Measurements from ENCODE around the gene BTNL3.

BTNL3 gene

DNA sequence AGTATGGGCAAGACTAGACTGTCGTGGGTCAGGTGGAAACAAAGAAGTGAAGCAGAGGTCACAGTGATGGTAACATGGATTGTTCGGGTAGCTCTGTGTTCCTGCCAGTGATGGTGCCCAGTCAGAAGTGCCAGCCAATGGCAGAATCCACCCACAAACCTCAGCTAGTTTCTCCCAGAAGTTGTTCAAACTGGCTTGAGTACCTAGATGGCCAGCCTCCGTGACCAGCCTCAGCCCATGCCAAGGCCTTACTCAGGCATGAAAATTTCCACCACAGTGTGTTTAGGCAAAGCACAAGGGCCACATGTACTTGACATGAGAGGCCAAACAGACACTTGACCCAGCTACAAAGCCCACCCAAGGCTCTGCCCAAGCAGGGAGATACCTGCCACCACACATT lies 32.0 kb downstream of the BTNL3 start:
- no peak for FAIRE-seq
- no peak for DNase-seq (ENCODE audit: low spot score)

DNA sequence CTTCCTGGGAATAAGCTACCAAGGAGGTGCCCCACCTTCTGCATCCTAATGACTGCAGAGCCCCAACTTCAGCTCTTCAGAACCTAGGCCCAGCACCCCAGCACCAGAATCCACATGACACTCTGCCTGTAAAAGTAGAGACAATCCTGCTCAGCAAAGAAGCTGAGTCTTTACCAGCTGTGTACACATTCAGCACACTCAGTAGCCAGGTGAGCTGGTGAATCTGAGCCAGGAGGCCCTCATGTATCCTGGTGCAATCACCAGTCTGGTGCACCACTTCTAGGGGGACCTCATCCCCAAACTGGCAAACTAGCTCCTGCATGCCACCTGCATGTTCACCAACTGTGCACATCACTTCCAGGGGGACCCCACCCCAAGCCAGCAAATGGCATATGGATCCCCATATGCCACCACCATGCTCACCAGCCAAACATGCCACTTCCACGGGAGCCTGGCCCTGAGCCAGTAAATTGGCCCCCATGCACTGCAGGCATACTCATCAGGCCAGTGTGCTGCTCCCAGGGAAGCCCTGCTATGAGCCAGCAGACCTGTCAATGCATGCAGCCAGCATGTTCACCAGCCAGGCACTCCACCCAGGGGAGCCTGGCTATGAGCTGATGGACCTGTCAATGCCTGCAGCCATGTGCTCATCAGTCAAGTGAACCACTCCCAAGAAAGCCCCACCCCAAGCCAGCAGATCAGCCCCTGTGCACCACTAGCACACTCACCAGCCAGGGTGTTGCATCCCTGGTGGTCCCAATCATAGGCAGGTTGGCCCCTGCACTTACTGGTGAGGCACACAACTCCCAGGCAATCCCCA lies 35.8 kb downstream of the BTNL3 start:
- DNase-seq (ENCODE audit: low spot score), result no peak
- no peak for FAIRE-seq

DNA sequence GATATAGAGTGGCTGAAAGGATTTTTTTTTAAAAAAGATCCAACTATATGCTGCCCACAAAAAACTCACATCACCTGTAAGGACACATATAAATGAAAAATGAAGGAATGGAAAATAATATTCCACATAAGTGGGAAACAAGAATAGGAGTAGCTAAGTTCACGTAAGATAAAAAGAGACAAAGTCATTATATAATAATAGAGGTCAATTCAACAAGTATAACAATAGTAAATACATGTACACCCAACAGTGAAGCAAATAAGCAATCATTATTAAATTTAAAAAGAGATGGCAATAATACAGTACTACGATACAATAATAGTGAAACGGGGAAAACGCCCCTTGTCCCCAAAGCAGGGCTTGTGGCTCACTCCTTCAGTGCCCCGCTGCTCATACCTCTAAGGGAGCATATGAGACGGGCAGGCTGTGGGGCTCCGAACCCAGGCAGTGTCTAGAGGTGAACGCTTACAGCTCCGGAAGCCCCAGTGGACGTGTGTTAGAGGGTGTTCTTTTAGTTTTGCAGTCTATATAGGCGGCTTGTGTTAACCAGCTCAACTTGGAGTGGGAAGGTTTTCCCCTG lies 38.9 kb downstream of the BTNL3 start:
- DNase-seq (ENCODE audit: low spot score) (no peak), FAIRE-seq (no peak)

DNA sequence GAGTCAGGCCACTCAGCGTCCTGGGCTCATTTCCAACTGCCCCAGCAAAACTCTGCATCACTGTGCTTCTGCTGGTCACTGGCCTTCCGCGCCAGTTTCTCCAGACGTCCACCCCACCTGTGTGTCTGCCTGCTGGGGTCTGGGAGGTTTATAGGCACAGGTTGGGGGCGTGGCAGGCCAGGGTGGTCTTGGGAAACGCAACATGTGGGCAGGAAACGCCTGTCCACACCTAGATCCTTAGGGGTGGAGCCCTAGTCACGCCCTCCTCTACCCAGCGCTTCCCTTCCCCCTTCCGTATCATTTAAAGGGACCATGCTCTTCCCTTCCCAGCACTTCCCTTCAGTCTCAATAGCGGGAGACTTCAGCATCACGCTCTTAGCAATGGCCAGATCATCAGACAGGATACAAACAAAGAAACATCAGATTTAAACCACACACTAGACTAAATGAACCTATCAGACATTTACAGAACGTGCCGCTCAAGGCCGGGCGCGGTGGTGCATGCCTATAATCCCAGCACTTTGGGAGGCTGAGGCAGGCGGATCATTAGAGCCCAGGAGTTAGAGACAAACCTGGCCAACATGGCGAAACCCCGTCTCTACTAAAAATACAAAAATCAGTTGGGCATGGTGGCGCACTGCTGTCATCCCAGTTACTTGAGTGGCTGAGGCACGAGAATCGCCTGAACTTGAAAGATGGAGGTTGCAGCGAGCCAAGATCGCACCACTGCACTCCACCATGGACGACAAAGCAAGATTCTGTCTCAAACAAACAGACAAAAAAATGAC lies 39.6 kb downstream of the BTNL3 start:
- DNase-seq (ENCODE audit: low spot score) (no peak), FAIRE-seq (no peak)

- DNase-seq (ENCODE audit: low spot score), result no peak
- no peak for FAIRE-seq
Observed at GRCh38 chr5:181031716-181032115, 43.1 kb downstream of the BTNL3 start.

- FAIRE-seq (no peak), DNase-seq (ENCODE audit: low spot score) (no peak)
Observed at GRCh38 chr5:181035991-181036815, 47.6 kb downstream of the BTNL3 start.

DNA sequence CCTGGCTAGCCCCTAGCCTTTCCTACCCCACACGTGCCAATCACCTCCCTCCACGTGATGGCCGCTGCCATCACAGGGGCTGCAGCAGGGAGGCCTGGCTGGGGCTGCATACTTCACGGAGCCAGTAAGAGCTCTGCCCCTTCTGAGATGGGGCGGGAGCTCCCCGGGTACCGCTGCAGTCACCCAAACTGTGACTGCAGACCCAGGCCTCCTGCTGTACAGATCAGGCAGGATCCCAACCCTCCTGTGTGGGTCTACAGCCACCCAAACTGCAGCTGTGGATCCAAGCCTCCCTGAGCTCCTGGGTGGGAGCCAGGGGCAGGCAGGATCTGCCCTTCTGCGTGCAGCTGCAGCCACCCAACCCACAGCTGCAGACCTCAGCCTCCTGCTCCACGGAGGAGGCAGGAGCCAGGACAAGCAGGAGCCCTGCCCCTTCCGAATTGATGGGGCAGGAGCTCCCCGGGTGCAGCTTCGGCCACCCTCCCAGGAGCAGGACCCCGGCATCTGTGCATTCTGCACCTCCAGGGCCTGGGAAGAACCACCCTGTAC lies 48.2 kb downstream of the BTNL3 start:
- no peak for DNase-seq (ENCODE audit: low spot score)
- no peak for FAIRE-seq

- DNase-seq (ENCODE audit: low spot score) (no peak), FAIRE-seq (no peak)
Observed at GRCh38 chr5:181037365-181037861, 48.8 kb downstream of the BTNL3 start.

- no peak for FAIRE-seq
- DNase-seq (ENCODE audit: low spot score), result no peak
Observed at GRCh38 chr5:181039471-181039870, 50.8 kb downstream of the BTNL3 start.

- FAIRE-seq (no peak), DNase-seq (ENCODE audit: low spot score) (no peak)
Observed at GRCh38 chr5:181039931-181040630, 51.4 kb downstream of the BTNL3 start, which contains the start of gene BTNL9. Gene BTNL9, plus strand, starts transcription at chr5:181040266. Its CDS starts 5,224 bp downstream, at chr5:181045490.

- FAIRE-seq (no peak), DNase-seq (ENCODE audit: low spot score) (no peak)
Observed at GRCh38 chr5:181040631-181040945, 51.9 kb downstream of the BTNL3 start.

- no peak for FAIRE-seq
Observed at GRCh38 chr5:181041043-181041442, 52.4 kb downstream of the BTNL3 start.

GRCh38 chr5:181042036-181042713 lies 53.5 kb downstream of the BTNL3 start:
- FAIRE-seq (no peak), DNase-seq (ENCODE audit: low spot score) (no peak)

More at GRCh38 chr5:181041043-181041442, 52.4 kb downstream of the BTNL3 start:
- no peak for DNase-seq (ENCODE audit: low spot score)

GRCh38 chr5:181042722-181043121 lies 54.1 kb downstream of the BTNL3 start:
- no peak for FAIRE-seq
- DNase-seq (ENCODE audit: low spot score), result no peak

DNA sequence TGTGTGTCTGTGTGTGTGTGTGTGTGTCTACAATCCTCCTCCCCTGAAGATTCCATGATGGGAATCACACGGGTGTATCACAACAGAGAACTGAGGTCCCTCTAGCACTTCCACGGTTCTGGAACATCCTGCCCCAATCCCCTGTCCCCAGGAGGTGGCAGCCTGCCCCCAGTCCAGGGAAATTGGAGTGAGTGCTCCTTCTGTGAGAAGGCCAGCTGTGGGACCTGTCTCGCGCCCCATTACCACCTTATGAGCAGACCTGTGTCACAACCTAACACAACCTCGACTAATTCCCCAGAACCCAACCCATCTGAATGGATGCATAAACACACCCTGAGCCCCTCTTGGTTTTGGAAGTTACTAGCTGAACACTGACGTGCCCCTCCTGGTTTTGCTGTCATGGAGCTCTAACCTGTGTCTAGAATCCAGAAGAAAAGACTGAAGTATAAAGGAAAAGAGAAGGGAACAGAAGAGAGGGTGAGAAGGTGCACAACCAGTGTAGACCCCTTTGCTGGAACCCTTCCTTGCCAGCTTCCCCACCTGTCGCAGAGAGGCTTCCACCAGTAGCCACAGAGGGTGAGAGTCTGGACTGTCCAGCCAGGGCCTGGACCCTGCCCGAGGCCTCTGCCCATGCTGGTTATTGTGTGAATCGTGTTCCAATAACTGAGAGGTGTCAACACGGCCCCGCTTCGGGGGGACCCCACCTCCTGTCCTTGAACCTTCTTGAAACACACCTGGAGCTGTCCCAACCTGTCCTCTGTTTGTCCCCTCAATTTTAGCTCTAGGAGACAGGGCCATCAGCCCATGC lies 54.8 kb downstream of the BTNL3 start:
- no peak for FAIRE-seq
- DNase-seq (ENCODE audit: low spot score), result no peak

- DNase-seq (ENCODE audit: low spot score), result no peak
Observed at GRCh38 chr5:181044093-181044599, 55.5 kb downstream of the BTNL3 start.

GRCh38 chr5:181044662-181045305 lies 56.1 kb downstream of the BTNL3 start:
- no peak for DNase-seq (ENCODE audit: low spot score)
- no peak for FAIRE-seq

More at GRCh38 chr5:181044093-181044599, 55.5 kb downstream of the BTNL3 start:
- no peak for FAIRE-seq

- DNase-seq (ENCODE audit: low spot score) (no peak), FAIRE-seq (no peak)
Observed at GRCh38 chr5:181045316-181045715, 56.7 kb downstream of the BTNL3 start.

All from RCC 7860 (cell line).